HEK293 (cell line): ENCODE results near the gene HMX3.

Experiments
- CTCF ChIA-PET: fragments of 350-600 bp; formaldehyde crosslinking; extraction: SDS; loops from one replicate; lab custom pipeline; 2021; ENCODE audit warnings: antibody characterized with exemption; lab: Yijun Ruan, JAX
- POLR2A ChIA-PET: fragments of 300-600 bp; formaldehyde crosslinking; extraction: SDS; loops from one replicate; lab custom pipeline; 2020; ENCODE audit warnings: antibody characterized with exemption, inconsistent platforms; lab: Yijun Ruan, JAX
- H3K27ac ChIP-seq: fragments of 200-500 bp; sonication (Bioruptor generic); 2 replicates; pipeline ENCODE4 v1.5.1; 2014; ENCODE audit warnings: low read depth, low read length, control low read depth, inconsistent platforms; ENCODE audit errors: extremely low read depth
- H3K36me3 ChIP-seq, 2 experiments: fragments of 200-500 bp in 1 of 2; sonication (Bioruptor generic) in 1 of 2; 1 replicate in 1 of 2; 2 replicates in 1 of 2; pipeline ENCODE4 v1.5.1; 2014 to 2017; ENCODE audit warnings: inconsistent platforms in 2 of 2, low read length in 2 of 2; ENCODE audit not compliant: control insufficient read depth in 2 of 2, insufficient read depth in 1 of 2
- H3K4me1 ChIP-seq: fragments of 200-500 bp; sonication (Bioruptor generic); 2 replicates; pipeline ENCODE4 v1.5.1; 2014; ENCODE audit warnings: mild to moderate bottlenecking, low read length, inconsistent platforms; ENCODE audit not compliant: control insufficient read depth, insufficient read depth
- H3K4me3 ChIP-seq: 2 replicates; pipeline ENCODE4 v1.5.1; 2011; ENCODE audit warnings: low read depth, mild to moderate bottlenecking, control low read depth, low read length, moderate library complexity
- H3K9me3 ChIP-seq: fragments of 200-500 bp; sonication (Bioruptor generic); 2 replicates; pipeline ENCODE4 v1.5.1; 2014; ENCODE audit warnings: low read depth, low read length, inconsistent platforms; ENCODE audit not compliant: control insufficient read depth, insufficient read depth
- BCL11A ChIP-seq: fragments of 450-650 bp; formaldehyde crosslinking; IDR thresholded peaks from 2 replicates; pipeline ENCODE4 v1.5.1; 2016; ENCODE audit warnings: low read depth, missing biosample characterization, missing genetic modification characterization
- KLF9 ChIP-seq: fragments of 450-650 bp; formaldehyde crosslinking; IDR thresholded peaks from 2 replicates; pipeline ENCODE4 v1.5.1; 2016; ENCODE audit warnings: missing biosample characterization, missing genetic modification characterization, low read depth
- MZF1 ChIP-seq: fragments of 450-650 bp; formaldehyde crosslinking; IDR thresholded peaks from 2 replicates; pipeline ENCODE4 v1.5.1; 2017; ENCODE audit warnings: missing biosample characterization, missing genetic modification characterization, borderline replicate concordance
- SCRT1 ChIP-seq: fragments of 450-650 bp; formaldehyde crosslinking; IDR thresholded peaks from 2 replicates; pipeline ENCODE4 v1.5.1; 2016; ENCODE audit warnings: missing biosample characterization, missing genetic modification characterization, borderline replicate concordance
- ZBTB20 ChIP-seq: fragments of 450-650 bp; formaldehyde crosslinking; IDR thresholded peaks from 2 replicates; pipeline ENCODE4 v1.5.1; 2016; ENCODE audit warnings: missing biosample characterization, missing genetic modification characterization
- ZNF132 ChIP-seq: fragments of 450-650 bp; formaldehyde crosslinking; IDR thresholded peaks from 2 replicates; pipeline ENCODE4 v1.5.1; 2017; ENCODE audit warnings: missing biosample characterization, missing genetic modification characterization, borderline replicate concordance
- ZNF335 ChIP-seq: fragments of 450-650 bp; formaldehyde crosslinking; conservative IDR thresholded peaks from 2 replicates; pipeline ENCODE4 v1.5.1; 2016; ENCODE audit warnings: missing biosample characterization, missing genetic modification characterization
- ZNF394 ChIP-seq: fragments of 450-650 bp; formaldehyde crosslinking; IDR thresholded peaks from 2 replicates; pipeline ENCODE4 v1.5.1; 2016; ENCODE audit warnings: missing biosample characterization, missing genetic modification characterization, mild to moderate bottlenecking, moderate library complexity, borderline replicate concordance
- ZNF529 ChIP-seq: fragments of 450-650 bp; formaldehyde crosslinking; IDR thresholded peaks from 2 replicates; pipeline ENCODE4 v1.5.1; 2017; ENCODE audit warnings: missing genetic modification characterization, missing biosample characterization; ENCODE audit not compliant: insufficient replicate concordance
- ZNF621 ChIP-seq: fragments of 450-650 bp; formaldehyde crosslinking; IDR thresholded peaks from 2 replicates; pipeline ENCODE4 v1.5.1; 2017; ENCODE audit warnings: missing biosample characterization, missing genetic modification characterization
- ZNF664 ChIP-seq: fragments of 450-650 bp; formaldehyde crosslinking; IDR thresholded peaks from 2 replicates; pipeline ENCODE4 v1.5.1; 2016; ENCODE audit warnings: missing biosample characterization, missing genetic modification characterization
- ZNF670 ChIP-seq: fragments of 450-650 bp; formaldehyde crosslinking; IDR thresholded peaks from 2 replicates; pipeline ENCODE4 v1.5.1; 2016; ENCODE audit warnings: missing biosample characterization, missing genetic modification characterization, low read depth
- ZNF707 ChIP-seq: fragments of 450-650 bp; formaldehyde crosslinking; IDR thresholded peaks from 2 replicates; pipeline ENCODE4 v1.5.1; 2016; ENCODE audit warnings: missing biosample characterization, missing genetic modification characterization
- ZNF830 ChIP-seq: fragments of 450-650 bp; IDR thresholded peaks from 2 replicates; pipeline ENCODE4 v1.5.0; 2018; ENCODE audit warnings: missing biosample characterization, missing genetic modification characterization, low read depth, mild to moderate bottlenecking, moderate library complexity
- TF ChIP-seq, protein P1 (sequence below): fragments of 450-650 bp; formaldehyde crosslinking; IDR thresholded peaks from 2 replicates; pipeline ENCODE4 v1.5.1; 2016; ENCODE audit warnings: missing biosample characterization, missing genetic modification characterization
- TF ChIP-seq, protein P2 (sequence below): fragments of 450-650 bp; formaldehyde crosslinking; IDR thresholded peaks from 2 replicates; pipeline ENCODE4 v1.5.1; 2016; ENCODE audit warnings: missing biosample characterization, missing genetic modification characterization
- TF ChIP-seq, protein P3 (sequence below): fragments of 450-650 bp; IDR thresholded peaks from 2 replicates; pipeline ENCODE4 v1.5.1; 2018; ENCODE audit warnings: missing biosample characterization, mild to moderate bottlenecking, missing genetic modification characterization
- TF ChIP-seq, protein P4 (sequence below): fragments of 450-650 bp; formaldehyde crosslinking; IDR thresholded peaks from 2 replicates; pipeline ENCODE4 v1.5.1; 2016; ENCODE audit warnings: missing biosample characterization, missing genetic modification characterization, low read depth

HMX3 gene

DNA sequence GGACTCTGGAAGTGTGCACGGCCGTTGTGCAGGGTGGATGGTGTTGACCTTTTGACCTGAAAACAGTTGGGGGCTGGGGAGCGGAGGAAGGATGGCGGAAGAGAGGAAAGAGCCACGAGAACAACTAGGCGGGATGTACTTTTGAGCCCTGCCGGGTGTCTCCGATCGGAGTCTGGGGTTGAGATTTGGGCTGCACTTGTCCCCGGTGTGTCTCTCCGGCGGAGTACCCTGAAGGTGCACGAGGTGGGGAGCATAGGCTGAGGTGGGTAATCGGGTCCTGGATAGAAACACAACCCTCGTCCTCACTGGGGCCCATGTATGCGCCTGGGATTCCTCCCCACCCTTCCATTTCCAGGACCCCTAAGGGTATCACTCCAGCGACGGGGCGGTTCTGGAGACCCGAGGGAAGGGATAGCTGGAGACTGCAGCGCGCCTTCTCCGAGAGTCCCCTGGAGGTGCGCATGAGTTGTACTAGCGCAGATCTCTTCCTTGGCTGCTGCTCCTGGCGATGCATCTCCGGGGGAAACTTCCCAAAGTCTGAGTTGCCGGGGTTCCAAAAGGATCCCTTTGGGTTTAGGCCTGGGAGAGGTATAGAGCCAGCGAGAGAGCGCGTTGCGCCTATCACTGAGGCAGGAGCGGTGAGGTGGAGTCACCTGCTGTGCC, 7.5 kb downstream of the HMX3 start:
- POLR2A ChIA-PET: no interaction called here
- CTCF ChIA-PET: no interaction called here
- Histone ChIP-seq H3K9me3 (no peaks in the 10 kb centered on the region), H3K27ac (no peak overlapping the region)
- TF ChIP-seq ZNF335 (tag by site-specific recombination) (no peak), ZNF529 (tag by site-specific recombination) (no peak), ZNF707 (tag by site-specific recombination) (no peak), ZBTB20 (tag by site-specific recombination) (no peak), SCRT1 (tag by site-specific recombination) (no peak), ZNF830 (no peak), MZF1 (tag by site-specific recombination) (no peak)
- TF ChIP-seq, protein P1, sequence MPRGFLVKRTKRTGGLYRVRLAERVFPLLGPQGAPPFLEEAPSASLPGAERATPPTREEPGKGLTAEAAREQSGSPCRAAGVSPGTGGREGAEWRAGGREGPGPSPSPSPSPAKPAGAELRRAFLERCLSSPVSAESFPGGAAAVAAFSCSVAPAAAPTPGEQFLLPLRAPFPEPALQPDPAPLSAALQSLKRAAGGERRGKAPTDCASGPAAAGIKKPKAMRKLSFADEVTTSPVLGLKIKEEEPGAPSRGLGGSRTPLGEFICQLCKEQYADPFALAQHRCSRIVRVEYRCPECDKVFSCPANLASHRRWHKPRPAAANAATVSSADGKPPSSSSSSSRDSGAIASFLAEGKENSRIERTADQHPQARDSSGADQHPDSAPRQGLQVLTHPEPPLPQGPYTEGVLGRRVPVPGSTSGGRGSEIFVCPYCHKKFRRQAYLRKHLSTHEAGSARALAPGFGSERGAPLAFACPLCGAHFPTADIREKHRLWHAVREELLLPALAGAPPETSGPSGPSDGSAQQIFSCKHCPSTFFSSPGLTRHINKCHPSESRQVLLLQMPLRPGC: no peak
- TF ChIP-seq, protein P2, sequence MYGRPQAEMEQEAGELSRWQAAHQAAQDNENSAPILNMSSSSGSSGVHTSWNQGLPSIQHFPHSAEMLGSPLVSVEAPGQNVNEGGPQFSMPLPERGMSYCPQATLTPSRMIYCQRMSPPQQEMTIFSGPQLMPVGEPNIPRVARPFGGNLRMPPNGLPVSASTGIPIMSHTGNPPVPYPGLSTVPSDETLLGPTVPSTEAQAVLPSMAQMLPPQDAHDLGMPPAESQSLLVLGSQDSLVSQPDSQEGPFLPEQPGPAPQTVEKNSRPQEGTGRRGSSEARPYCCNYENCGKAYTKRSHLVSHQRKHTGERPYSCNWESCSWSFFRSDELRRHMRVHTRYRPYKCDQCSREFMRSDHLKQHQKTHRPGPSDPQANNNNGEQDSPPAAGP: no peak
- TF ChIP-seq, all 188 proteins: peak for 0
- H3K4me1 ChIP-seq: no peaks in the 10 kb centered on the region; the same call in 1 of the 2 replicates
- no peak overlapping the region for H3K4me3 ChIP-seq
- no peaks in the 10 kb centered on the region for H3K36me3 ChIP-seq

DNA sequence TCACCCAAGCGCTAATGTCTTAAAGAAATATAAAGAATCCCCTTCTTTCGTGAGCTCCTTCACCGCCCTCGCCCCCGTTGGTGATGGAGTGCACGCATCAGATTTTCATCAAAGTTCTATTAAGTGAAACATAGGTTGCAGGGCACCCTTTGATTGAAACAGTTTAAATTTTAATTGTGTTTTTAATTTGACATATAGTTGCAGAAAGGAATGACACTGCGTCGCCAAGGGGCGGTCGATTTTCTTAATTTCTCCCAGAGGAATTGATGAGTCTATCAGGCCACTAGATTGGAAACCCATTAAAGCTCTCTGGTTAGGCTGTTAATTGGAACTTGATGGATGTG, 8.0 kb downstream of the HMX3 start:
- POLR2A ChIA-PET: no interaction called here
- CTCF ChIA-PET: no interaction called here

More for the DNA sequence above, 8.0 kb downstream of the HMX3 start:
- Histone ChIP-seq H3K4me3 (no peak overlapping the region), H3K9me3 (no peaks in the 10 kb centered on the region), H3K27ac (no peak overlapping the region), H3K4me1 (no peaks in the 10 kb centered on the region; the same call in 1 of the 2 replicates), H3K36me3 (no peaks in the 10 kb centered on the region)
- TF ChIP-seq ZNF664 (tag by site-specific recombination) (no peak), ZNF394 (tag by site-specific recombination) (no peak), ZNF670 (tag by site-specific recombination) (no peak), KLF9 (no peak), ZNF132 (tag by site-specific recombination) (no peak), BCL11A (tag by site-specific recombination) (no peak), ZNF621 (tag by site-specific recombination) (no peak)
- TF ChIP-seq, protein P3, sequence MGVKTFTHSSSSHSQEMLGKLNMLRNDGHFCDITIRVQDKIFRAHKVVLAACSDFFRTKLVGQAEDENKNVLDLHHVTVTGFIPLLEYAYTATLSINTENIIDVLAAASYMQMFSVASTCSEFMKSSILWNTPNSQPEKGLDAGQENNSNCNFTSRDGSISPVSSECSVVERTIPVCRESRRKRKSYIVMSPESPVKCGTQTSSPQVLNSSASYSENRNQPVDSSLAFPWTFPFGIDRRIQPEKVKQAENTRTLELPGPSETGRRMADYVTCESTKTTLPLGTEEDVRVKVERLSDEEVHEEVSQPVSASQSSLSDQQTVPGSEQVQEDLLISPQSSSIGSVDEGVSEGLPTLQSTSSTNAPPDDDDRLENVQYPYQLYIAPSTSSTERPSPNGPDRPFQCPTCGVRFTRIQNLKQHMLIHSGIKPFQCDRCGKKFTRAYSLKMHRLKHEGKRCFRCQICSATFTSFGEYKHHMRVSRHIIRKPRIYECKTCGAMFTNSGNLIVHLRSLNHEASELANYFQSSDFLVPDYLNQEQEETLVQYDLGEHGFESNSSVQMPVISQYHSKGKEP (tag by site-specific recombination): no peak
- TF ChIP-seq, protein P4, sequence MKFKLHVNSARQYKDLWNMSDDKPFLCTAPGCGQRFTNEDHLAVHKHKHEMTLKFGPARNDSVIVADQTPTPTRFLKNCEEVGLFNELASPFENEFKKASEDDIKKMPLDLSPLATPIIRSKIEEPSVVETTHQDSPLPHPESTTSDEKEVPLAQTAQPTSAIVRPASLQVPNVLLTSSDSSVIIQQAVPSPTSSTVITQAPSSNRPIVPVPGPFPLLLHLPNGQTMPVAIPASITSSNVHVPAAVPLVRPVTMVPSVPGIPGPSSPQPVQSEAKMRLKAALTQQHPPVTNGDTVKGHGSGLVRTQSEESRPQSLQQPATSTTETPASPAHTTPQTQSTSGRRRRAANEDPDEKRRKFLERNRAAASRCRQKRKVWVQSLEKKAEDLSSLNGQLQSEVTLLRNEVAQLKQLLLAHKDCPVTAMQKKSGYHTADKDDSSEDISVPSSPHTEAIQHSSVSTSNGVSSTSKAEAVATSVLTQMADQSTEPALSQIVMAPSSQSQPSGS: no peak
